GM12878 (cell line): ENCODE results near the gene GLI2. TPM values are rescaled to one million over a fixed set of nuclear protein-coding genes. Genes with fewer than 3 reads are reported as not detected.

Experiments used
- ATAC-seq: fragments of 200-7000 bp; cut with Tn5 transposase; 3 replicates; pipeline ENCODE4 v1.9.1; 2020; ENCODE audit warnings: mild to moderate bottlenecking, moderate library complexity
- BruUV-seq: library from RNA; stranded (reverse); fragments of 400-500 nt; replicated peaks from 2 replicates; lab custom pipeline; 2021; lab: Mats Ljungman, UMichigan
- CTCF ChIA-PET: fragments of 300-600 bp; sonication (Branson Sonifier 250); formaldehyde crosslinking; extraction: SDS; loops from one replicate; lab custom pipeline; 2021; ENCODE audit warnings: inconsistent platforms; lab: Yijun Ruan, JAX
- POLR2A ChIA-PET: fragments of 350-600 bp; formaldehyde crosslinking; extraction: SDS; loops from one replicate; lab custom pipeline; 2021; ENCODE audit warnings: inconsistent platforms; lab: Charles Lee
- RAD21 ChIA-PET: fragments of 300-600 bp; sonication (Branson Sonifier 250); formaldehyde crosslinking; loops from one replicate; lab custom pipeline; 2023; ENCODE audit warnings: antibody characterized with exemption; ENCODE audit not compliant: unreplicated experiment; lab: Charles Lee
- SMC1A ChIA-PET: fragments of 300-600 bp; sonication (Branson Sonifier 250); formaldehyde crosslinking; loops from one replicate; lab custom pipeline; 2023; ENCODE audit not compliant: unreplicated experiment, uncharacterized antibody; lab: Charles Lee
- DNase-seq: peaks from one replicate; pipeline ENCODE4 v3.0.0-alpha.2; 2011; ENCODE audit warnings: low read depth, low spot score
- FAIRE-seq: peaks from 3 replicates; lab custom pipeline; 2011; peaks lifted over from hg19 to GRCh38; lab: Jason Lieb, UNC
- H2AFZ ChIP-seq: 2 replicates; pipeline ENCODE4 v1.6.0; 2011; ENCODE audit warnings: low read depth, low read length, control low read depth; ENCODE audit not compliant: control insufficient read depth
- H3K27ac ChIP-seq: 2 replicates; pipeline ENCODE4 v1.5.1; 2011; ENCODE audit warnings: control low read depth; ENCODE audit not compliant: control insufficient read depth, insufficient read depth
- H3K27me3 ChIP-seq, 2 experiments: replicated peaks in 1 of 2; 2 replicates each; pipeline versions ENCODE4 v1.6.0 to v1.6.1; 2011; ENCODE audit warnings: low read length in 1 of 2; ENCODE audit not compliant: control insufficient read depth in 2 of 2, insufficient read depth in 2 of 2
- H3K36me3 ChIP-seq, 2 experiments: 2 replicates each; pipeline ENCODE4 v1.5.1; 2011; ENCODE audit warnings: low read length in 1 of 2; ENCODE audit not compliant: control insufficient read depth in 2 of 2, insufficient read depth in 2 of 2
- H3K4me1 ChIP-seq: 2 replicates; pipeline ENCODE4 v1.6.1; 2011; ENCODE audit warnings: mild to moderate bottlenecking, low read length, moderate library complexity, mixed read lengths; ENCODE audit not compliant: control insufficient read depth, insufficient read depth
- H3K4me2 ChIP-seq: 2 replicates; pipeline ENCODE4 v1.6.0; 2011; ENCODE audit warnings: control low read depth; ENCODE audit not compliant: control insufficient read depth, insufficient read depth
- H3K4me3 ChIP-seq: fragments of 200-600 bp; sonication (generic); 2 replicates; pipeline ENCODE4 v1.5.1; 2016
- H3K79me2 ChIP-seq: 2 replicates; pipeline ENCODE4 v1.6.0; 2011; ENCODE audit warnings: low read length; ENCODE audit not compliant: control insufficient read depth, insufficient read depth
- H3K9ac ChIP-seq: 2 replicates; pipeline ENCODE4 v1.8.0; 2011; ENCODE audit warnings: low read length, control low read depth, mixed read lengths; ENCODE audit not compliant: control insufficient read depth, insufficient read depth
- H3K9me3 ChIP-seq: replicated peaks from 3 replicates; pipeline ENCODE4 v1.5.1; 2011; ENCODE audit warnings: mild to moderate bottlenecking, low read length; ENCODE audit not compliant: control insufficient read depth, insufficient read depth
- H4K20me1 ChIP-seq: 2 replicates; pipeline ENCODE4 v1.6.0; 2011; ENCODE audit not compliant: control insufficient read depth, insufficient read depth
- CHD1 ChIP-seq: IDR thresholded peaks from 2 replicates; pipeline ENCODE4 v1.6.1; 2012; ENCODE audit warnings: low read depth, low read length, improper control_type of control experiment
- DPF2 ChIP-seq: fragments of 450-650 bp; IDR thresholded peaks from 2 replicates; pipeline ENCODE4 v1.6.1; 2017; ENCODE audit warnings: mild to moderate bottlenecking
- FOXK2 ChIP-seq: fragments of 450-650 bp; IDR thresholded peaks from 2 replicates; pipeline ENCODE4 v1.6.1; 2017; ENCODE audit warnings: mild to moderate bottlenecking, moderate library complexity
- HCFC1 ChIP-seq: fragments of 150-350 bp; IDR thresholded peaks from 2 replicates; pipeline ENCODE4 v1.6.1; 2014; ENCODE audit warnings: low read length
- KDM1A ChIP-seq: fragments of 200-600 bp; sonication (generic); IDR thresholded peaks from 2 replicates; pipeline ENCODE4 v1.6.1; 2016; ENCODE audit warnings: borderline replicate concordance
- NBN ChIP-seq: fragments of 450-650 bp; IDR thresholded peaks from 2 replicates; pipeline ENCODE4 v1.6.1; 2016
- POLR2A ChIP-seq: IDR thresholded peaks from 2 replicates; pipeline ENCODE4 v1.6.1; 2011; ENCODE audit warnings: low read depth, mild to moderate bottlenecking, low read length
- SP1 ChIP-seq: IDR thresholded peaks from one replicate; pipeline ENCODE4 v1.6.1; 2011; ENCODE audit warnings: low read depth, low read length
- ZNF24 ChIP-seq: fragments of 450-650 bp; IDR thresholded peaks from 2 replicates; pipeline ENCODE4 v1.6.1; 2017; ENCODE audit warnings: antibody characterized with exemption, mild to moderate bottlenecking
- ZNF622 ChIP-seq: fragments of 450-650 bp; IDR thresholded peaks from 2 replicates; pipeline ENCODE4 v1.6.1; 2017; ENCODE audit warnings: mild to moderate bottlenecking, inconsistent platforms
- WGBS: methylation state at CpG from one replicate; pipeline ENCODE4 v1.1.6; 2016; ENCODE audit warnings: low lambda C conversion rate; ENCODE audit not compliant: insufficient replicate concordance, insufficient coverage; ENCODE audit errors: missing lambda C conversion rate; 5-methylcytosine and 5-hydroxymethylcytosine counted together
- in situ Hi-C: fragments of 300-500 bp; cut with MboI; formaldehyde crosslinking; loops from 9 replicates; pipeline ENCODE4 v1.14.3; 2018; ENCODE audit warnings: mixed read lengths
- intact Hi-C: fragments of 100-400 bp; cut with micrococcal nuclease; formaldehyde crosslinking; loops from one replicate; pipeline ENCODE4 v1.14.2; 2022; ENCODE audit not compliant: unreplicated experiment
- polyA plus RNA-seq, 11 experiments: library from polyadenylated mRNA; depleted of rRNA in 4 of 11; unstranded in 6 of 11; stranded (reverse) in 5 of 11; fragments of >200 nt; fragmentation: Nextera tagmentation in 4 of 11; fragmentation: Illumina TruSeq in 1 of 11; extraction: Ambion mirVana in 4 of 11; extraction: Trizol in 1 of 11; gene quantifications; 1 replicate in 1 of 11; 2 replicates in 10 of 11; pipeline versions ENCODE4 v1.2.1 to v1.2.3, GENCODE V29; 2011 to 2016; ENCODE audit warnings: inconsistent platforms in 2 of 11, missing spikeins in 2 of 11, low read depth in 1 of 11
- total RNA-seq, 4 experiments: library from RNA; depleted of rRNA in 3 of 4; stranded (reverse); fragments of >200 nt in 3 of 4; fragmentation: Illumina TruSeq in 1 of 4; extraction: Trizol in 1 of 4; gene quantifications; 2 replicates each; pipeline versions ENCODE4 v1.2.1 to v1.2.3, GENCODE V29; 2013 to 2021
- TF ChIP-seq, protein P1 (sequence below): fragments of 150-350 bp; IDR thresholded peaks from 2 replicates; pipeline ENCODE4 v1.6.1; 2014; ENCODE audit warnings: mild to moderate bottlenecking, low read depth, low read length
- TF ChIP-seq, protein P2 (sequence below): fragments of 450-650 bp; formaldehyde crosslinking; IDR thresholded peaks from 2 replicates; pipeline ENCODE4 v1.4.0; 2022; ENCODE audit warnings: mild to moderate bottlenecking, moderate library complexity
- TF ChIP-seq, protein P3 (sequence below): fragments of 450-650 bp; IDR thresholded peaks from 2 replicates; pipeline ENCODE4 v1.6.1; 2018; ENCODE audit warnings: mild to moderate bottlenecking, low read depth, moderate library complexity; ENCODE audit not compliant: partially characterized antibody
- TF ChIP-seq, protein P4 (sequence below): fragments of 450-650 bp; IDR thresholded peaks from 2 replicates; pipeline ENCODE4 v1.6.1; 2016; ENCODE audit warnings: mild to moderate bottlenecking

Gene GLI2
- total and polyA plus RNA-seq, 10 of the 15 experiments (the other 5 are each of a cell fraction or from before 2014, with no cell fraction given): 0.01 TPM; not detected in 9

DNA sequence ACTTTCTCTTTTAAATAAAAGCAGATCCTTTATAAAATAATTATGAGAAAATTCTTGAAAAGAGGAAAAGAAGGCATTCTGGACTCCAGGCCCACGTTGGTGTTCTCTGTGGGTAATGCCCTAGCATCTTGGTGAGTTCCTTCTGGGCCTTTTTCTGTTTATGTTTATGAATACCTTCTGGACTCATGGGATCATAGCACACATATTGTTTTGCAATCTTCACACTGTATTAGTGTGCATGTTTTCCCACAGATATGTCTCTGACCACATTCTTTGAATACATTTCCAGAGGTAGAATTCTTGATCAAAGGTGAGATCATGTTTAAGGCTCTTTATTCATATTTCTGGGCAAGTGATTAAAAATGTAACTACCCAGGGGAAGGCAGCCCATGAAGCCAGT lies 15.9 kb downstream of the GLI2 start (continued):
- TF ChIP-seq, protein P1, sequence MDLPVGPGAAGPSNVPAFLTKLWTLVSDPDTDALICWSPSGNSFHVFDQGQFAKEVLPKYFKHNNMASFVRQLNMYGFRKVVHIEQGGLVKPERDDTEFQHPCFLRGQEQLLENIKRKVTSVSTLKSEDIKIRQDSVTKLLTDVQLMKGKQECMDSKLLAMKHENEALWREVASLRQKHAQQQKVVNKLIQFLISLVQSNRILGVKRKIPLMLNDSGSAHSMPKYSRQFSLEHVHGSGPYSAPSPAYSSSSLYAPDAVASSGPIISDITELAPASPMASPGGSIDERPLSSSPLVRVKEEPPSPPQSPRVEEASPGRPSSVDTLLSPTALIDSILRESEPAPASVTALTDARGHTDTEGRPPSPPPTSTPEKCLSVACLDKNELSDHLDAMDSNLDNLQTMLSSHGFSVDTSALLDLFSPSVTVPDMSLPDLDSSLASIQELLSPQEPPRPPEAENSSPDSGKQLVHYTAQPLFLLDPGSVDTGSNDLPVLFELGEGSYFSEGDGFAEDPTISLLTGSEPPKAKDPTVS: no peak
- TF ChIP-seq, protein P2, sequence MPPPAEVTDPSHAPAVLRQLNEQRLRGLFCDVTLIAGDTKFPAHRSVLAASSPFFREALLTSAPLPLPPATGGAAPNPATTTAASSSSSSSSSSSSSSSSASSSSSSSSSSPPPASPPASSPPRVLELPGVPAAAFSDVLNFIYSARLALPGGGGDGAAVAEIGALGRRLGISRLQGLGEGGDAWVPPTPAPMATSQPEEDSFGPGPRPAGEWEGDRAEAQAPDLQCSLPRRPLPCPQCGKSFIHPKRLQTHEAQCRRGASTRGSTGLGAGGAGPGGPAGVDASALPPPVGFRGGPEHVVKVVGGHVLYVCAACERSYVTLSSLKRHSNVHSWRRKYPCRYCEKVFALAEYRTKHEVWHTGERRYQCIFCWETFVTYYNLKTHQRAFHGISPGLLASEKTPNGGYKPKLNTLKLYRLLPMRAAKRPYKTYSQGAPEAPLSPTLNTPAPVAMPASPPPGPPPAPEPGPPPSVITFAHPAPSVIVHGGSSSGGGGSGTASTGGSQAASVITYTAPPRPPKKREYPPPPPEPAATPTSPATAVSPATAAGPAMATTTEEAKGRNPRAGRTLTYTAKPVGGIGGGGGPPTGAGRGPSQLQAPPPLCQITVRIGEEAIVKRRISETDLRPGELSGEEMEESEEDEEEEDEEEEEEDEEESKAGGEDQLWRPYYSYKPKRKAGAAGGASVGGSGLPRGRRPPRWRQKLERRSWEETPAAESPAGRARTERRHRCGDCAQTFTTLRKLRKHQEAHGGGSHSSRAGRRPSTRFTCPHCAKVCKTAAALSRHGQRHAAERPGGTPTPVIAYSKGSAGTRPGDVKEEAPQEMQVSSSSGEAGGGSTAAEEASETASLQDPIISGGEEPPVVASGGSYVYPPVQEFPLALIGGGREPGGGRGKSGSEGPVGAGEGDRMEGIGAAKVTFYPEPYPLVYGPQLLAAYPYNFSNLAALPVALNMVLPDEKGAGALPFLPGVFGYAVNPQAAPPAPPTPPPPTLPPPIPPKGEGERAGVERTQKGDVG (CRISPR knock-in tag): no peak
- TF ChIP-seq DPF2 (no peak), ZNF24 (no peak), ZNF622 (no peak), CHD1 (no peak)

DNA sequence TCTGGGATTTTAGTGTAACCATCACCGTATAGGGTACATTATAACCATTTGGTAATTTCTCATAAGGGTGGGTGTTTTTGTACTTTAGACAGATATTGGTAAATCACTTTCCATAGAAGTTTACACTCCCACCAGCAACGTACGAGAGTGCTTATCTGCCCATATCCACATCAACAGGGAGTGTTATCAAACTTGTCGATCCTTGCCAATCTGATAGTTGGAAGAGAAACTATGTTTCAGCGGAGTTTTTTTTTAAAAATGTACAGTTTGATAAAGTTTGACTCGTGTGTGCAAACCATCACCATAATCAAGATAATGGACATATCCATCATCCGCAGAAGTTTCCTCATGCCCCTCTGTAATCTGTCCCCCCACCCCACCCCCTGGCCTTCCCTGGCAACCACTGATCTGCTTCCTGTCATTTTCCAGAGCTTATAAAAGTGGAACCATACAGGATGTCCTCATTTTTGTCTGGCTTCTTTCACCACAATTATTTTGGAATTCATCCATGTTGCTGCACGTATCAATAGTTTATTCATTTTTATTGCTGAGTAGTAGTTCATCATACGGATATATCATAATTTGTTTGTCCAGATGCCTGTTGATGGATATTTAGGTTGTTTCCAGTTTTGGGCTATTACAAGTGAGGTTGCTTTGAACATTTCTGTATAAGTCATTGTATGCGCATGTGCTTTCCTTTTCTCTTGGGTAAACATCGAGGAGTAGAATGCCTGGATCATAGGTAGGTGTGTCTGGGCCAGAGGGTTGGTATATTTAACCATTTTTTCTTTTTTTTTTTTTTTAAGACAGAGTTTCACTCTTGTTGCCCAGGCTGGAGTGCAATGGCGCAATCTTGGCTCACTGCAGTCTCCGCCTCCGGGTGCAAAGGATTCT lies 18.6 kb downstream of the GLI2 start:
- Histone ChIP-seq H3K9me3 (no peaks in the 10 kb centered on the region), H3K4me3 (no peak overlapping the region), H3K36me3 (no peaks in the 10 kb centered on the region), H2AFZ (no peak overlapping the region), H3K4me1 (no peaks in the 10 kb centered on the region; the same call in 1 of the 2 replicates), H3K27ac (no peak overlapping the region), H3K4me2 (no peak overlapping the region), H3K79me2 (no peaks in the 10 kb centered on the region), H4K20me1 (no peaks in the 10 kb centered on the region), H3K9ac (no peak overlapping the region), H3K27me3 (peaks cover 1 to 3% of the 10 kb centered on the region in 2 experiments; a peak in 2 of 4 replicates)
- ATAC-seq: no peak
- ChIA-PET POLR2A (no interaction called here), SMC1A (no interaction called here), RAD21 (no interaction called here), CTCF (no interaction called here)
- WGBS: 48% methylated on average over 13 of the region's 14 CpGs
- intact Hi-C loops: no loop called here
- DNase-seq: no peak
- BruUV-seq: no TSS peak
- in situ Hi-C loops: no loop called here
- no peak for FAIRE-seq
- no peak for TF ChIP-seq CHD1
- TF ChIP-seq SP1: no peak
- TF ChIP-seq NBN: no peak
- TF ChIP-seq, protein P3, sequence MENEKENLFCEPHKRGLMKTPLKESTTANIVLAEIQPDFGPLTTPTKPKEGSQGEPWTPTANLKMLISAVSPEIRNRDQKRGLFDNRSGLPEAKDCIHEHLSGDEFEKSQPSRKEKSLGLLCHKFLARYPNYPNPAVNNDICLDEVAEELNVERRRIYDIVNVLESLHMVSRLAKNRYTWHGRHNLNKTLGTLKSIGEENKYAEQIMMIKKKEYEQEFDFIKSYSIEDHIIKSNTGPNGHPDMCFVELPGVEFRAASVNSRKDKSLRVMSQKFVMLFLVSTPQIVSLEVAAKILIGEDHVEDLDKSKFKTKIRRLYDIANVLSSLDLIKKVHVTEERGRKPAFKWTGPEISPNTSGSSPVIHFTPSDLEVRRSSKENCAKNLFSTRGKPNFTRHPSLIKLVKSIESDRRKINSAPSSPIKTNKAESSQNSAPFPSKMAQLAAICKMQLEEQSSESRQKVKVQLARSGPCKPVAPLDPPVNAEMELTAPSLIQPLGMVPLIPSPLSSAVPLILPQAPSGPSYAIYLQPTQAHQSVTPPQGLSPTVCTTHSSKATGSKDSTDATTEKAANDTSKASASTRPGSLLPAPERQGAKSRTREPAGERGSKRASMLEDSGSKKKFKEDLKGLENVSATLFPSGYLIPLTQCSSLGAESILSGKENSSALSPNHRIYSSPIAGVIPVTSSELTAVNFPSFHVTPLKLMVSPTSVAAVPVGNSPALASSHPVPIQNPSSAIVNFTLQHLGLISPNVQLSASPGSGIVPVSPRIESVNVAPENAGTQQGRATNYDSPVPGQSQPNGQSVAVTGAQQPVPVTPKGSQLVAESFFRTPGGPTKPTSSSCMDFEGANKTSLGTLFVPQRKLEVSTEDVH: no peak
- no peak for TF ChIP-seq POLR2A
- no peak for TF ChIP-seq FOXK2
- no peak for TF ChIP-seq HCFC1
- TF ChIP-seq KDM1A: no peak
- TF ChIP-seq, protein P4, sequence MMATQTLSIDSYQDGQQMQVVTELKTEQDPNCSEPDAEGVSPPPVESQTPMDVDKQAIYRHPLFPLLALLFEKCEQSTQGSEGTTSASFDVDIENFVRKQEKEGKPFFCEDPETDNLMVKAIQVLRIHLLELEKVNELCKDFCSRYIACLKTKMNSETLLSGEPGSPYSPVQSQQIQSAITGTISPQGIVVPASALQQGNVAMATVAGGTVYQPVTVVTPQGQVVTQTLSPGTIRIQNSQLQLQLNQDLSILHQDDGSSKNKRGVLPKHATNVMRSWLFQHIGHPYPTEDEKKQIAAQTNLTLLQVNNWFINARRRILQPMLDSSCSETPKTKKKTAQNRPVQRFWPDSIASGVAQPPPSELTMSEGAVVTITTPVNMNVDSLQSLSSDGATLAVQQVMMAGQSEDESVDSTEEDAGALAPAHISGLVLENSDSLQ: no peak
